Measurements from ENCODE around the gene NUP210L.
"Not testable (repeated sequence)": the region's sequence is repeated elsewhere in the genome, so short reads cannot be mapped to it uniquely, and the experiment has no call there.

The NUP210L gene

GRCh38 chr1:154076413-154076812 lies 78.5 kb downstream of the NUP210L start:
- no peak overlapping the region for H3K4me3 ChIP-seq (ENCODE audit: low read depth, low read length)
- ChIA-PET POLR2A (no interaction called here), CTCF (no interaction called here)
- no peak for DNase-seq (ENCODE audit: low read depth, low spot score)
- TF ChIP-seq CTCF (IDR thresholded peaks at IDR 0.05; ENCODE audit: insufficient read depth, low read length, missing control alignments): no peak

- DNase-seq (ENCODE audit: low read depth, low spot score): no peak
- no peak for TF ChIP-seq CTCF (IDR thresholded peaks at IDR 0.05; ENCODE audit: insufficient read depth, low read length, missing control alignments)
- ChIA-PET CTCF (no interaction called here), POLR2A (no interaction called here)
- no peak overlapping the region for H3K4me3 ChIP-seq (ENCODE audit: low read depth, low read length)
Measured at GRCh38 chr1:154075746-154076145, 79.1 kb downstream of the NUP210L start.

- POLR2A ChIA-PET: no interaction called here
- TF ChIP-seq CTCF (IDR thresholded peaks at IDR 0.05; ENCODE audit: insufficient read depth, low read length, missing control alignments): no peak
- DNase-seq (ENCODE audit: low read depth, low spot score): no peak
- CTCF ChIA-PET: no interaction called here
- no peak overlapping the region for H3K4me3 ChIP-seq (ENCODE audit: low read depth, low read length)
Measured at GRCh38 chr1:154062309-154062708, 92.6 kb downstream of the NUP210L start.

GRCh38 chr1:154047436-154047835 lies 107.4 kb downstream of the NUP210L start:
- DNase-seq (ENCODE audit: low read depth, low spot score); H3K4me3 ChIP-seq (ENCODE audit: low read depth, low read length); POLR2A ChIA-PET; CTCF ChIA-PET: not testable (repeated sequence)

GRCh38 chr1:154033697-154034096 lies 121.2 kb downstream of the NUP210L start:
- H3K4me3 ChIP-seq (ENCODE audit: low read depth, low read length); POLR2A ChIA-PET; CTCF ChIA-PET; DNase-seq (ENCODE audit: low read depth, low spot score): not testable (repeated sequence)

- no peak for DNase-seq (ENCODE audit: low read depth, low spot score)
- POLR2A ChIA-PET: no interaction called here
- TF ChIP-seq CTCF (IDR thresholded peaks at IDR 0.05; ENCODE audit: insufficient read depth, low read length, missing control alignments): no peak
- CTCF ChIA-PET: no interaction called here
- no peak overlapping the region for H3K4me3 ChIP-seq (ENCODE audit: low read depth, low read length)
Measured at GRCh38 chr1:154019940-154020339, 134.9 kb downstream of the NUP210L start.

GRCh38 chr1:154019269-154019668 lies 135.6 kb downstream of the NUP210L start:
- TF ChIP-seq CTCF (IDR thresholded peaks at IDR 0.05; ENCODE audit: insufficient read depth, low read length, missing control alignments): no peak
- CTCF ChIA-PET: no interaction called here
- no peak overlapping the region for H3K4me3 ChIP-seq (ENCODE audit: low read depth, low read length)
- no peak for DNase-seq (ENCODE audit: low read depth, low spot score)
- POLR2A ChIA-PET: no interaction called here
